PC-9 (cell line): ENCODE data around the gene CISD2. TPM values are rescaled to one million over a fixed set of nuclear protein-coding genes. Genes with fewer than 3 reads are reported as not detected.

Source experiments
- BruUV-seq: library from RNA; stranded (reverse); fragments of 400-500 nt; replicated peaks from 2 replicates; lab custom pipeline; 2021; lab: Mats Ljungman, UMichigan
- CTCF ChIA-PET: fragments of 300-600 bp; sonication (Branson Sonifier 250); formaldehyde crosslinking; loops from one replicate; lab custom pipeline; 2022; ENCODE audit warnings: antibody characterized with exemption; lab: Charles Lee
- POLR2A ChIA-PET: fragments of 300-600 bp; sonication (Branson Sonifier 250); formaldehyde crosslinking; loops from one replicate; lab custom pipeline; 2022; ENCODE audit warnings: antibody characterized with exemption; ENCODE audit not compliant: unreplicated experiment; lab: Charles Lee
- DNase-seq, 2 experiments: peaks; one replicate each; pipeline versions ENCODE4 v3.0.0 to v3.0.0-alpha.2; 2015 to 2022; ENCODE audit warnings: mixed read lengths in 1 of 2
- H2AFZ ChIP-seq: fragments of 200-600 bp; sonication (generic); 2 replicates; pipeline ENCODE4 v1.8.1; 2017; ENCODE audit warnings: antibody characterized with exemption
- H3F3A ChIP-seq: fragments of 200-600 bp; sonication (generic); 2 replicates; pipeline ENCODE4 v1.8.1; 2017; ENCODE audit warnings: antibody characterized with exemption, mild to moderate bottlenecking, low read depth; ENCODE audit not compliant: insufficient read depth
- H3K27ac ChIP-seq: fragments of 200-600 bp; sonication (generic); 2 replicates; pipeline ENCODE4 v1.6.1; 2016; ENCODE audit warnings: mixed run types
- H3K27me3 ChIP-seq: fragments of 200-600 bp; sonication (generic); 2 replicates; pipeline ENCODE4 v1.6.1; 2016; ENCODE audit warnings: low read depth, mixed run types; ENCODE audit not compliant: insufficient read depth
- H3K36me3 ChIP-seq: fragments of 200-600 bp; sonication (generic); 2 replicates; pipeline ENCODE4 v1.6.1; 2016; ENCODE audit warnings: low read depth, mixed run types
- H3K4me1 ChIP-seq: fragments of 200-600 bp; sonication (generic); replicated peaks from 2 replicates; pipeline ENCODE4 v1.6.1; 2016; ENCODE audit warnings: mixed run types; ENCODE audit not compliant: insufficient read depth
- H3K4me2 ChIP-seq: fragments of 200-600 bp; sonication (generic); 2 replicates; pipeline ENCODE4 v1.6.1; 2017; ENCODE audit warnings: mixed run types
- H3K4me3 ChIP-seq: fragments of 200-600 bp; sonication (generic); 2 replicates; pipeline ENCODE4 v1.6.1; 2016; ENCODE audit warnings: mixed run types
- H3K79me2 ChIP-seq: fragments of 200-600 bp; sonication (generic); 2 replicates; pipeline ENCODE4 v1.6.1; 2017; ENCODE audit warnings: low read depth, mixed run types
- H3K9me2 ChIP-seq: fragments of 200-600 bp; sonication (generic); 2 replicates; pipeline ENCODE4 v1.8.1; 2017; ENCODE audit warnings: mild to moderate bottlenecking; ENCODE audit not compliant: insufficient read depth
- H3K9me3 ChIP-seq: fragments of 200-600 bp; sonication (generic); 2 replicates; pipeline ENCODE4 v1.8.1; 2016; ENCODE audit warnings: low read depth; ENCODE audit not compliant: insufficient read depth
- H4K20me1 ChIP-seq: fragments of 200-600 bp; sonication (generic); 2 replicates; pipeline ENCODE4 v1.8.1; 2017; ENCODE audit not compliant: insufficient read depth
- CTCF ChIP-seq: fragments of 200-600 bp; sonication (generic); conservative IDR thresholded peaks from 2 replicates; pipeline ENCODE4 v1.6.1; 2017; ENCODE audit warnings: mixed run types, antibody characterized with exemption, mild to moderate bottlenecking, moderate library complexity
- EZH2 ChIP-seq: fragments of 200-600 bp; sonication (generic); IDR thresholded peaks from 2 replicates; pipeline ENCODE4 v1.8.0; 2017; ENCODE audit warnings: antibody characterized with exemption, low read depth
- intact Hi-C: fragments of 100-400 bp; cut with micrococcal nuclease; formaldehyde crosslinking; loops from one replicate; pipeline ENCODE4 v1.10.0; 2022; ENCODE audit not compliant: unreplicated experiment
- total RNA-seq: library from RNA; stranded (reverse); gene quantifications from 2 replicates; pipeline ENCODE4 v1.2.3, GENCODE V29; 2021

The CISD2 gene
- total RNA-seq, 1 experiment from 2014 or later: 23.1 TPM

GRCh38 chr4:102850370-102850769 is 18.4 kb upstream of the CISD2 start:
- H3K4me2 ChIP-seq: no peak overlapping the region
- H3K4me1 ChIP-seq: no peaks in the 10 kb centered on the region
- intact Hi-C loops: no loop called here
- BruUV-seq: no TSS peak
- TF ChIP-seq EZH2 (no peak), CTCF (no peak)
- no peaks in the 10 kb centered on the region for H3K36me3 ChIP-seq
- ChIA-PET CTCF (interaction anchor here (0.6 kb wide), 1 partner anchor 47 kb away, joined by 9 read pairs; no protein-coding TSS in a partner anchor), POLR2A (no interaction called here)
- H4K20me1 ChIP-seq: no peaks in the 10 kb centered on the region
- no peaks in the 10 kb centered on the region for H3K27me3 ChIP-seq
- H3K79me2 ChIP-seq: no peaks in the 10 kb centered on the region
- no peaks in the 10 kb centered on the region for H3F3A ChIP-seq
- no peaks in the 10 kb centered on the region for H3K9me3 ChIP-seq
- no peak overlapping the region for H3K4me3 ChIP-seq
- H3K27ac ChIP-seq: no peak overlapping the region
- H2AFZ ChIP-seq: no peak overlapping the region
- DNase-seq: no peak
- H3K9me2 ChIP-seq: no peaks in the 10 kb centered on the region

GRCh38 chr4:102858828-102859464 is 9.8 kb upstream of the CISD2 start:
- POLR2A ChIA-PET: no interaction called here

GRCh38 chr4:102860611-102861324 is 8.0 kb upstream of the CISD2 start:
- no peak for DNase-seq
- Histone ChIP-seq H3K9me3 (no peaks in the 10 kb centered on the region; the same call in 1 of the 2 replicates), H3K27ac (no peak overlapping the region), H3K4me2 (no peak overlapping the region), H3K79me2 (no peaks in the 10 kb centered on the region; the same call in 1 of the 2 replicates), H3K27me3 (no peaks in the 10 kb centered on the region), H4K20me1 (no peaks in the 10 kb centered on the region), H3F3A (no peaks in the 10 kb centered on the region), H3K4me1 (no peaks in the 10 kb centered on the region), H3K36me3 (no peaks in the 10 kb centered on the region), H3K4me3 (no peak overlapping the region), H2AFZ (no peak overlapping the region), H3K9me2 (no peaks in the 10 kb centered on the region)
- ChIA-PET POLR2A (no interaction called here), CTCF (no interaction called here)
- no peak for TF ChIP-seq EZH2
- no peak for TF ChIP-seq CTCF
- intact Hi-C loops: no loop called here
- no TSS peak for BruUV-seq

More at GRCh38 chr4:102858828-102859464, 9.8 kb upstream of the CISD2 start:
- H3F3A ChIP-seq: no peaks in the 10 kb centered on the region
- H2AFZ ChIP-seq: no peak overlapping the region
- BruUV-seq: no TSS peak
- intact Hi-C loops: no loop called here
- TF ChIP-seq EZH2 (no peak), CTCF (no peak)
- CTCF ChIA-PET: no interaction called here
- no peaks in the 10 kb centered on the region for H3K9me2 ChIP-seq
- no peak overlapping the region for H3K4me2 ChIP-seq
- no peaks in the 10 kb centered on the region for H3K4me1 ChIP-seq
- H3K27me3 ChIP-seq: no peaks in the 10 kb centered on the region
- no peaks in the 10 kb centered on the region for H3K36me3 ChIP-seq
- H3K9me3 ChIP-seq: no peaks in the 10 kb centered on the region; the same call in 1 of the 2 replicates
- no peak overlapping the region for H3K4me3 ChIP-seq
- H3K79me2 ChIP-seq: no peaks in the 10 kb centered on the region
- H4K20me1 ChIP-seq: no peaks in the 10 kb centered on the region
- H3K27ac ChIP-seq: no peak overlapping the region
- no peak for DNase-seq
